Sigmoid colon (tissue), 4 donors: ENCODE measurements around the gene RFX3.

Experiments
- EP300 ChIP-seq, 4 donors: sonication (generic); formaldehyde crosslinking; IDR thresholded peaks; one replicate each; pipeline ENCODE4 v1.6.1; 2017; ENCODE audit warnings: antibody characterized with exemption in 4 of 4
- POLR2A ChIP-seq, 2 donors: fragments of 450-650 bp; IDR thresholded peaks; one replicate each; pipeline ENCODE4 v1.6.1; 2016; ENCODE audit warnings: antibody characterized with exemption in 2 of 2, mild to moderate bottlenecking in 2 of 2, moderate library complexity in 2 of 2
- POLR2AphosphoS5 ChIP-seq, 4 donors: sonication (generic); formaldehyde crosslinking; IDR thresholded peaks; one replicate each; pipeline ENCODE4 v1.6.1; 2017; ENCODE audit warnings: antibody characterized with exemption in 4 of 4
- TF ChIP-seq, protein P1 (sequence below), 4 experiments: fragments of 450-650 bp in 3 of 4; fragments of 200-600 bp in 1 of 4; IDR thresholded peaks; one replicate each; pipeline ENCODE4 v1.5.1; 2016 to 2019; ENCODE audit warnings: antibody characterized with exemption in 4 of 4, mild to moderate bottlenecking in 3 of 4, moderate library complexity in 2 of 4

DNA sequence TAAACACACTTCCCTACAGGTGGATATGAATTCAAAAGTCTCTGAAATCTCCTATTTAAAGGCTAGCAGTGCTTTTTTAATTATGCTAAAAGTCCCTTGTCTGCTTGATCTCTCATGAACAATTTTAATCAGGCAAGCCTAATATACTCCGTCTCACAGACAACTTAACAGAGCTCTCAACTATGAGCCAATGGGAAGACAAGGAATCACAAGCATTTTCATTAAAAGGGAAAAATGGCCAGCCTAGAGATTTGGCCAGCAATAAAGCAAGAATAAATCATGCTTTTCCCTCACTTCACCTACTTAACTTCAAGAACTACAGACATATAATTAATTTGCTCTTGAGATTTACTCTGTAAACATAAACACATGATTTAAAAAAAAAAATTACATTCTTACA, 78.0 kb downstream of the RFX3 start:
- TF ChIP-seq, protein P1, sequence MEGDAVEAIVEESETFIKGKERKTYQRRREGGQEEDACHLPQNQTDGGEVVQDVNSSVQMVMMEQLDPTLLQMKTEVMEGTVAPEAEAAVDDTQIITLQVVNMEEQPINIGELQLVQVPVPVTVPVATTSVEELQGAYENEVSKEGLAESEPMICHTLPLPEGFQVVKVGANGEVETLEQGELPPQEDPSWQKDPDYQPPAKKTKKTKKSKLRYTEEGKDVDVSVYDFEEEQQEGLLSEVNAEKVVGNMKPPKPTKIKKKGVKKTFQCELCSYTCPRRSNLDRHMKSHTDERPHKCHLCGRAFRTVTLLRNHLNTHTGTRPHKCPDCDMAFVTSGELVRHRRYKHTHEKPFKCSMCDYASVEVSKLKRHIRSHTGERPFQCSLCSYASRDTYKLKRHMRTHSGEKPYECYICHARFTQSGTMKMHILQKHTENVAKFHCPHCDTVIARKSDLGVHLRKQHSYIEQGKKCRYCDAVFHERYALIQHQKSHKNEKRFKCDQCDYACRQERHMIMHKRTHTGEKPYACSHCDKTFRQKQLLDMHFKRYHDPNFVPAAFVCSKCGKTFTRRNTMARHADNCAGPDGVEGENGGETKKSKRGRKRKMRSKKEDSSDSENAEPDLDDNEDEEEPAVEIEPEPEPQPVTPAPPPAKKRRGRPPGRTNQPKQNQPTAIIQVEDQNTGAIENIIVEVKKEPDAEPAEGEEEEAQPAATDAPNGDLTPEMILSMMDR (IDR thresholded peaks at IDR 0.05) = no peak
- no peak for TF ChIP-seq POLR2AphosphoS5 (IDR thresholded peaks at IDR 0.05)
- TF ChIP-seq POLR2A (IDR thresholded peaks at IDR 0.05) = no peak
- no peak for TF ChIP-seq EP300 (IDR thresholded peaks at IDR 0.05)
